HUES48 (cell line): ENCODE data around the gene SDK1.

Experiments
- H3K27ac ChIP-seq: one replicate; pipeline ENCODE4 v1.7.0; 2013; ENCODE audit warnings: low read depth, low read length, inconsistent platforms
- H3K27me3 ChIP-seq: 2 replicates; pipeline ENCODE4 v1.6.1; 2013; ENCODE audit warnings: mild to moderate bottlenecking, low read length; ENCODE audit not compliant: control insufficient read depth, insufficient read depth
- H3K36me3 ChIP-seq: 2 replicates; pipeline ENCODE4 v1.6.1; 2013; ENCODE audit warnings: low read length; ENCODE audit not compliant: control insufficient read depth, insufficient read depth
- H3K4me1 ChIP-seq: 2 replicates; pipeline ENCODE4 v1.6.1; 2013; ENCODE audit warnings: mild to moderate bottlenecking, low read length; ENCODE audit not compliant: control insufficient read depth, insufficient read depth
- H3K4me3 ChIP-seq: 2 replicates; pipeline ENCODE4 v1.5.1; 2013; ENCODE audit warnings: mild to moderate bottlenecking, low read depth, low read length
- H3K9ac ChIP-seq: 2 replicates; pipeline ENCODE4 v1.6.1; 2013; ENCODE audit warnings: mild to moderate bottlenecking, low read depth, low read length, moderate library complexity
- H3K9me3 ChIP-seq: 2 replicates; pipeline ENCODE4 v1.6.1; 2013; ENCODE audit warnings: low read length; ENCODE audit not compliant: control insufficient read depth, insufficient read depth

Gene SDK1

GRCh38 chr7:4177001-4177400, 875.9 kb downstream of the SDK1 start:
- no peaks in the 10 kb centered on the region for H3K27me3 ChIP-seq
- 0 out of 2 replicates have a peak, but pooled peaks cover 2% of the 10 kb centered on the region for H3K9me3 ChIP-seq

GRCh38 chr7:4178416-4178815, 877.4 kb downstream of the SDK1 start:
- no peaks in the 10 kb centered on the region for H3K36me3 ChIP-seq
- H3K9ac ChIP-seq, result no peak overlapping the region
- H3K9me3 ChIP-seq, result peaks cover 5% of the 10 kb centered on the region; the same call in 1 of the 2 replicates
- no peak overlapping the region for H3K27ac ChIP-seq
- no peak overlapping the region for H3K4me3 ChIP-seq
- H3K27me3 ChIP-seq, result no peaks in the 10 kb centered on the region
- no peaks in the 10 kb centered on the region for H3K4me1 ChIP-seq

More at GRCh38 chr7:4177001-4177400, 875.9 kb downstream of the SDK1 start:
- H3K27ac ChIP-seq, result no peak overlapping the region
- H3K4me1 ChIP-seq, result no peaks in the 10 kb centered on the region
- H3K4me3 ChIP-seq, result no peak overlapping the region
- no peak overlapping the region for H3K9ac ChIP-seq
- H3K36me3 ChIP-seq, result no peaks in the 10 kb centered on the region

DNA sequence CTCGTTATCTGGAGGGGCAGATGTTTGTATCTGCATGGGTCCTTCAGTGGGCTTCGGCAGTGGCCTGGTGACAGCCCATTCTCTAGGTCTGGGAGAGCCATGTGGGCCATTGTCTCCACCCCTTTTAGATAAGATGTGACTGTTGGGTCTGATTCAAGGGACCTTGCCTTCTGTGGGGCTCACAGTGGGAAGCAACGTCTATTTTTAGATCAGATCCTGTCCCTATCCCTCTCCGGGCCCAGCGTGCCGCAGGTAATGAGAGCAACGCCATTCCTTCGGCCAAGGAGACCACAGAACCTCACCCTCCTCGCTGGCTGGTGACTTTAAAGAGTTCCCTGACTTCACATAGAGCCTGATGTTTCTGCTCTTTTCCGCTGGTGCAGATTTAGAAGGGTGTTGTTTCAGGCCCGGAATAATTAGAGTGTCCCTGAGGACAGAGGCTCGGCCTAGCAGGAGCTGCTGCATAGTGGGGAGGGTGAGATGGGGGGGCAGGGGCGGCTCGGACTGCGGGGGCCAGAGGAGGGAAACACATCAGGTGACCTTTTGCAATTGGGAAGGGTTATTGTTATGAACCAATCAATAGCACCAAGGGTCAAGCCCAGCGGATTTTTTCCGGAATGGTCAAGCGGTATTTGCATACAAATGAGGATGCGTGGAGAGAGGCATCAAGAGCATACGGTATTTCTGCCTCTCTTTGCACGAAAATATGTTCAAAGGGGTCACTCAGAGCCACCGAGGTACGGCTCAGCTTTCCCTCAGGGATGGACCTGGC, 878.0 kb downstream of the SDK1 start:
- Histone ChIP-seq H3K4me3 (no peak overlapping the region), H3K27ac (no peak overlapping the region), H3K9me3 (peaks cover 5% of the 10 kb centered on the region; the same call in 1 of the 2 replicates), H3K27me3 (no peaks in the 10 kb centered on the region), H3K36me3 (no peaks in the 10 kb centered on the region), H3K9ac (no peak overlapping the region), H3K4me1 (no peaks in the 10 kb centered on the region)

- Histone ChIP-seq H3K9me3 (peaks cover 5% of the 10 kb centered on the region; the same call in 1 of the 2 replicates), H3K27me3 (no peaks in the 10 kb centered on the region), H3K4me1 (no peaks in the 10 kb centered on the region), H3K36me3 (no peaks in the 10 kb centered on the region), H3K27ac (no peak overlapping the region), H3K9ac (no peak overlapping the region), H3K4me3 (no peak overlapping the region)
Measured at GRCh38 chr7:4179688-4180380, 878.8 kb downstream of the SDK1 start.

DNA sequence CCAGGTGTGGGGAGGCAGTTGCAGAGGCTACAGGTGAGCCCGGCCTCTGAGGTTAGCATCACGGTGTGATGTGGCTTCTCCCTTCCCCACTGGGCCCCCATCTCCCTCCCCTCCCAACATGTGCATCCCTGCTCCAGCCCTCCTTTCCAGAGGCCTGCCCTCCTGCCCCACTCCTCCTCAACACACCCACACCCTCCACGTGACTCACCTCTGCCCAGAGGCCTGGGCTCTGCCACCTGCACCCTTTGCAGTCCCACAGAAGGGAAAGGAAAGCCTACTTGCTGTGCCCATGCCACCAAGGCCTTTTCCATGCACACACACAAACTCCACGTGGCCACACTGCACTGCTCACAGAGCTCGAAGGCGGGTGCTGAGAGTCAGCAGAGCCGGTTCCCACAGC, 880.4 kb downstream of the SDK1 start:
- Histone ChIP-seq H3K36me3 (no peaks in the 10 kb centered on the region), H3K27me3 (no peaks in the 10 kb centered on the region), H3K27ac (no peak overlapping the region), H3K9me3 (peaks cover 5% of the 10 kb centered on the region; the same call in 1 of the 2 replicates), H3K4me3 (no peak overlapping the region), H3K4me1 (no peaks in the 10 kb centered on the region), H3K9ac (no peak overlapping the region)

DNA sequence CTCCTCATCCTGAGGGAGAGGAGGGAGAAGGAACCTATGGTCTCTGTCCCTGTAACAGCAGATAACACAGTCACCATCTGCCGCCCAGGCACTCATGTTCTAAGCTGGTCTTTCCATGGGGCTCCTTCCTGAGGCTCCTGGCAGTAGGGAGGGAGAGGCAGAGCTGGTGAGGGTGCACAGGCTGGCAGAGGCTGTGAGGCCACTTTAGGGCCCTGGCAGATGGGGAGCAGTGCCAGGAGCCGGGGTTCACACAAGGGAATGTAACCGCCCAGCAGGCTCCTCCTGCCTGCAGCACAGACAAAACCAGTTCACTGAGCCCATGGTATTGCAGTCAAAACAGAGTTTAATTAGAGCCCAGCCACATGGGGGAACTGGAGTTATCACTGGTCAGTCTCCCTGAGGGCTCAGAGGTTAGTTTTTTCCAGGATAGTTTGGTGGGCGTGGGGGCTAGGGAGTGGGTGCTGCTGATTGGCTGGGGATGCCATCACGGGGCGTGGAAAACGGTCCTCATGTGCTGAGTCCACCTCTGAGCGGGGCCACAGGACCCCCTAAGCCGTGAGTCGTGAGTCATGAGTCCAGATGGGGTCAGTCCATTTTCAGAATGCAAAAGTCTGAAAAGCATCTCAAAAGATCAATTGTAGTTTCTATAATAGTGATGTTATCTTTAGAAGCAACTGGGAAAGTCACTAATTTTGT, 881.7 kb downstream of the SDK1 start:
- H3K27ac ChIP-seq, result no peak overlapping the region
- no peaks in the 10 kb centered on the region for H3K27me3 ChIP-seq
- no peak overlapping the region for H3K4me3 ChIP-seq
- no peak overlapping the region for H3K9ac ChIP-seq
- H3K4me1 ChIP-seq, result no peaks in the 10 kb centered on the region
- peaks cover 5% of the 10 kb centered on the region; the same call in 1 of the 2 replicates for H3K9me3 ChIP-seq
- no peaks in the 10 kb centered on the region for H3K36me3 ChIP-seq

DNA sequence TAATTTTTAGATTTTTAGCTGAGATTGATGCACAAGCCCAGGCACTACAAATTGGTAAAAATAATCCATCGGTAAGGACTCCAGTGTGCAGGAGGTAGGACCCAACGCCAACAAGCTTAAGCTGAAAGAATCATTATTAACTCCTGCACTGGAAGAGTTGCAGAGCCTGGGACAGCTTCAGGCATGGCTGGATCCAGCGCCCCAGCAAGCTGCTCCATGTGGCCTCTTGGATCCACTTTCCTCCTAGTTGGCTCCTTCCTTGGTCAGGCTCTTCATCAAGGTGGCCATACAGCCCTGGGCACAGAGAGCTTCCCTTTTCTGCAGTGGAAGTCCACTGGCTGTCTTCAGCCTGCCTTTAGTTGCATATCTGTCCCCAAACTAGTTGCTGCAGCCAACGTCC, 883.6 kb downstream of the SDK1 start:
- Histone ChIP-seq H3K27ac (no peak overlapping the region), H3K36me3 (no peaks in the 10 kb centered on the region), H3K27me3 (no peaks in the 10 kb centered on the region), H3K4me1 (no peaks in the 10 kb centered on the region), H3K9me3 (peaks cover 3% of the 10 kb centered on the region; the same call in 1 of the 2 replicates), H3K9ac (no peak overlapping the region), H3K4me3 (no peak overlapping the region)

- H3K4me1 ChIP-seq, result no peaks in the 10 kb centered on the region; the same call in 1 of the 2 replicates
- H3K9me3 ChIP-seq, result peaks cover 3% of the 10 kb centered on the region; the same call in 1 of the 2 replicates
- H3K27ac ChIP-seq, result no peak overlapping the region
- no peak overlapping the region for H3K4me3 ChIP-seq
- no peaks in the 10 kb centered on the region for H3K36me3 ChIP-seq
- H3K9ac ChIP-seq, result no peak overlapping the region
- H3K27me3 ChIP-seq, result no peaks in the 10 kb centered on the region
Measured at GRCh38 chr7:4185136-4185535, 884.1 kb downstream of the SDK1 start.

DNA sequence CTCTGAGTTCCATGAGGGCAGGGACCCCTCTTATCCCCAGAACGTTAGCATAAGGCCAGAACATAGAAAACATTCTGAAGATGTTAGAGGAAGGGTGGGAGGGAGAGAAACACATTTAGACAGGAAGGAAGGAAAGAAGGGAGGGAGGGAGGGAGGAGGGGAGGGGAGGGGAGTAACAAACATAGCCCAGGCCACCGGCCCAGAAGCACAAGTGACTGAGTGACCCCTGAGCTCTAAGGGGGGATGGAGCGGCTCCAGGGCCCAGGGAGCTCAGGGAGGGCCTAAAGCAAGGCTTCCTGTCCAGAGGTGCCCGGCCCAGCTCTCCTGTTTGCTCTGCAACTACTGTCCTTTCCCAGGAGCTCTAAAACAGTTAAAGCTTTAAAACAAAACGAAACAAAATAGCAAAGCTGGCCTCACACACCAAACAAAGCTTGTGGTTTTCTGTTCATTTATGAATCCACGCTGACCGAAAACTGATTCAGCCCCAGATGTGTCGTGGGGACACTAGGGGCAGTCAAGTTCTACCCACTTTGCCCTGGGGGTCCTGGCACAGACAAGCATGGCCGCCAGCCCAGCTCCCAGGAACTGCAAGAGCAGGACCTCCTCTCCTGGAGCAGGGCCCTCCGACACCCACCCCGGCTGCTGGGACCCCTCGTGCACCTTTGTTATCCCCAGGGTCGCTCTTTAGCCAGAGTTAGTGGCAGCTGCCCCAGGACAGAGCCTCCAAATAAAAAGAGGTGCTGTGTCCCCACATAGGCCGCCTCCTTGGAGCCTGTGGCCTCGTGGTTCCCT, 884.9 kb downstream of the SDK1 start:
- H3K4me1 ChIP-seq, result no peaks in the 10 kb centered on the region; the same call in 1 of the 2 replicates

DNA sequence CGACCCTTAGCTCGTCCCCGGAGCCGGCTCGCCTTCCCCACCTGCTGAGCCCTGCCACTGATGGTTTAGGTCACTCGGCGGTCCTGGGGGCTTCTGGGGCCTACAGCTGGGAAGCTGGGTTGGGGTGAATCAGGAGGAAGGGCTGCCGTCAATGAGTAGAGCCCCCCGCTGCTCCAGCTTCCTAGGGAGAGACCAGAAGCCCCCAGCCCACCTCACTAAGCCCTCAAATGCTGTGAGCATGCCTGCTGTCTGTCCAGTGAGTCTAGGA, 885.4 kb downstream of the SDK1 start:
- no peaks in the 10 kb centered on the region for H3K27me3 ChIP-seq
- no peak overlapping the region for H3K27ac ChIP-seq
- H3K4me1 ChIP-seq, result no peaks in the 10 kb centered on the region; the same call in 1 of the 2 replicates
- H3K4me3 ChIP-seq, result no peak overlapping the region
- no peaks in the 10 kb centered on the region for H3K36me3 ChIP-seq
- H3K9ac ChIP-seq, result no peak overlapping the region
- H3K9me3 ChIP-seq, result peaks cover 3% of the 10 kb centered on the region; the same call in 1 of the 2 replicates

More for the DNA sequence above, 884.9 kb downstream of the SDK1 start:
- H3K9me3 ChIP-seq, result peaks cover 3% of the 10 kb centered on the region; the same call in 1 of the 2 replicates
- no peaks in the 10 kb centered on the region for H3K36me3 ChIP-seq
- no peak overlapping the region for H3K27ac ChIP-seq
- H3K4me3 ChIP-seq, result no peak overlapping the region
- no peaks in the 10 kb centered on the region for H3K27me3 ChIP-seq
- H3K9ac ChIP-seq, result no peak overlapping the region
